Activated T-helper 1 cell treated with anti-CD3 and anti-CD28 coated beads, Interleukin-2, amount 50 U/mL, for 16 hours (primary cell): ENCODE measurements around the gene CIAO2B.

Source experiments
- DNase-seq, 2 donors: peaks; one replicate each; pipeline ENCODE4 v3.0.0-alpha.2; 2020; ENCODE audit warnings: low read depth in 1 of 2, low spot score in 1 of 2

The CIAO2B gene

GRCh38 chr16:66920924-66921680 lies 13.1 kb downstream of the CIAO2B start:
- DNase-seq, result no peak

GRCh38 chr16:66920299-66920590 lies 14.0 kb downstream of the CIAO2B start:
- DNase-seq, result no peak

GRCh38 chr16:66919569-66920298 lies 14.5 kb downstream of the CIAO2B start:
- no peak for DNase-seq

GRCh38 chr16:66918803-66919568 lies 15.2 kb downstream of the CIAO2B start, which contains the start of gene CDH16:
Gene CDH16 (minus strand): TSS chr16:66918885. CDS start chr16:66918065, 820 bp downstream.
- DNase-seq, result no peak

GRCh38 chr16:66918355-66918754 lies 15.8 kb downstream of the CIAO2B start:
- DNase-seq, result no peak

GRCh38 chr16:66917741-66918140 lies 16.5 kb downstream of the CIAO2B start:
- DNase-seq, result no peak

GRCh38 chr16:66916518-66916917 lies 17.7 kb downstream of the CIAO2B start:
- DNase-seq, result no peak

GRCh38 chr16:66915041-66915440 lies 19.2 kb downstream of the CIAO2B start:
- no peak for DNase-seq

GRCh38 chr16:66914541-66914940 lies 19.7 kb downstream of the CIAO2B start:
- no peak for DNase-seq

- DNase-seq, result no peak
Observed at GRCh38 chr16:66913711-66914110, 20.5 kb downstream of the CIAO2B start.

GRCh38 chr16:66913081-66913480 lies 21.1 kb downstream of the CIAO2B start:
- no peak for DNase-seq

- DNase-seq, result no peak
Observed at GRCh38 chr16:66911801-66912200, 22.4 kb downstream of the CIAO2B start.

- DNase-seq, result no peak
Observed at GRCh38 chr16:66911112-66911511, 23.1 kb downstream of the CIAO2B start.

GRCh38 chr16:66910175-66910940 lies 23.8 kb downstream of the CIAO2B start:
- DNase-seq, result no peak

GRCh38 chr16:66908762-66909559 lies 25.2 kb downstream of the CIAO2B start:
- DNase-seq, result no peak

GRCh38 chr16:66908116-66908515 lies 26.1 kb downstream of the CIAO2B start:
- DNase-seq, result no peak

GRCh38 chr16:66906916-66907836 lies 27.0 kb downstream of the CIAO2B start:
- DNase-seq, result no peak

- no peak for DNase-seq
Observed at GRCh38 chr16:66905633-66906539, 28.3 kb downstream of the CIAO2B start.
